ENCODE results near the gene PEAK1.
"Not testable (repeated sequence)": the region's sequence is repeated elsewhere in the genome, so short reads cannot be mapped to it uniquely, and the experiment has no call there.

PEAK1 gene

DNA sequence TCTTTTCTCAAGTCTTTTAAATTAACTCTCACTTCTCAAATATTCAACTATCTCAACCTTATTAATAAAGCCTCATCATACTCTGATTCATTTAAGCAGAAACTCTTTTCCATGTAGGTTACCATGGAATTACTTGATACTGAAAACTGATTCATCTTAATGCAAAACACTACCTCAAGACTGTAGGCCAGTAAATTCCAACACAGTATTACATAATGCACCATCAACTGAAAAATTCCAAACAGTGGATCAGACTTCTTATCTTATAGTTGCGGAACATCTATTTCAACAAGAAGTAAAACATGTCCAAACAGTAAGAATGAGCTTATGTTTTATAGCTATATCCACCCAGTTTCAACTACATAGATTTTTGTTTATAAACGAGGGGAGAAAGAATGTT lies 124.5 kb downstream of the PEAK1 start:
- DNase-seq = no peak

DNA sequence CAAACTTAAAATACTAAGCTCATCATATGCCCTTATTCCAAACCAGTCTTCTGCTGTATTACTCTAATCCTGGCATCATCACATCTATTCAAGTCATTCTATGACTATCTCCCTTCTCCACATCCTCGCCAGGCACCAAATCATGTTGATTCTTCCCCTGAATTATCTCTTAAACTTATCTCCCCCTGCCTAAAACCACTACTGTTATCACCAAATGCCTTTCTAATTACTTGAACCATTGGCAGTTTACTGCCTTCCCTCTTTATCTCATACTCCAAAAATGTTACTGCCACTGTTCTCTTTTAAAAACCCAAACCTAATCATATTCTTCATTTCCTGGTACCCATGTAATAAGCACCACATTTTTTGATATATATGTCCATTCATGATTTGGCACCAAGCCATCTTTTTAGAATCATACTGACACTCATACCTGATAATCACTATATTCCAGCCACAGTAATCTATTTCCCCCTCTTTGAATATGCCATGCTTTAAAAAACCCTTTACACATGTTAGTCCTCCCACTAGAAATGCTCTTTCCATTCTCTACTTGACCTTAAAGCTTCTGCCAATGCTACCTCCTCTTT lies 126.8 kb downstream of the PEAK1 start:
- DNase-seq = no peak

DNA sequence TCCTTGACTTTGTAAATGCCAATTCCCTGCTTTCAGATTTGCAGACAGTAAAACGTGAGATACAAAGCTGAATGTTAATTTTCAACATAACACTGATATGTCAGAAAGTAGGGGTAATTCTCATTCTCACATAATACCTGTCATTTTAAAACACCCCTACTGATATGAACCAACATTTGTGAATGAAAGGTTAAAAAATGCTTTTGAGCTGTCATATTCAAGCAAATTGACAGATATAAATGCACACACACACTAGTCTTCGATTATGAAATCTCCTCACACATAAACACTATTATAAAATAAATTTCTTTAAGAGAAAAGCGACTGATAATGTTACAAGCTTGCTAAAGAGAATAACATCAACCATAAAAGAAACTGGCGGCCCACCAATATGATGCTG lies 128.8 kb downstream of the PEAK1 start:
- no peak for DNase-seq

DNA sequence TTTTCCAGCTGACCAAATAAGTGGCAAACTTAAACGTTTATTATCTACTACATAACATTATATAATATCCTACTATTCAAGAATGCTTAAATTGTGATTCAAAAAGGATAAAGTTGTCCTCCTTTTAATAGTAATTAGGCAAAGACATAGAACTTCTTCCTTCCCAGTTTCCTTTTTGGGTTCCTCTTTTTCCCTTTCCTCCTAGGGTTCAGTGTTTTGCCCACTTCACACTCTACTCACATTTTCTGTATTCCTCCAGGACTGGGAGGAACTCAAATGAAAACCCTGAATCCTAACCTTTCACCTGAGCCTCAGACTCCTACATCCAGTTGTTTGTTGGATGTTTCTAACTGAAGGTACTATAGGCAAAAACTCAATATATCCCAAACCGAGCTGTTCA lies 132.5 kb downstream of the PEAK1 start:
- no peak for DNase-seq

DNA sequence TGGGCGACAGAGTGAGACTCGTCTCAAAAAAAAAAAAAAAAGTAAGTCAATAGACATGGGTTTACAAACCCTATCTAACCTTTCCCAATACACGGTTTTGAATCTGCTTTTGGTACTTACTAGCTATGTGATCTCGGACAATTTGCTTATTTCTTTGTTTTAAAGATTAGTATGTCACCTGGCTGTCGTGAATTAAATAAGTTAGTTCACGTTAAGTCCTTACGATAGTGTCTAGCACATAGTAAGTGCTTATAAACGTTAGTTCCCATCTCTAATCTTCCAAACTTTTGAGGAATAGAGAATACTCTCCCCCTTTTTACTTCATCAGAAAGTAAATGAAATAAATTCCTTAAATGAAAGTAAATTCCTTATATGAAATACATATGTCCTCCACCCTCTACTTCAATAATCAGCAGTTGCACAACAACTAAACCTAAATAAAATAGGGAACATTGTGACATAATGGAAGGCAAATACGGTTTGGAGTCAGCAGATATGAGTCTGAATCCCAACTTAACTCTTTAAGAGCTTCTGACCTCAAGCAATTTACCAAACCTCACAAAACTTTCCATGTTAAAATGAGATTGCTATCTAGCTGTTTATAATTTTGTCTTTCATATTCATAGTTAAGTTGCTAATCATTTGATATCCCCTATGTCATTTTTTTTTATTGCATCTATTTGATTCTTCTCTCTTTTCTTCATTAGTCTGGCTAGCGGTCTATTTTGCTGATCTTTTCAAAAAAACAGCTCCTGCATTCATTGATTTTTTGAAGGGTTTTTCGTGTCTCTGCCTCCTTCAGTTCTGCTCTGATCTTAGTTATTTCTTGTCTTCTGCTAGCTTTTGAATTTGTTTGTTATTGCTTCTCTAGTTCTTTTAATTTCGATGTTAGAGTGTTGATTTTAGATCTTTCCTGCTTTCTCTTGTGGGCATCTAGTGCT lies 134.6 kb downstream of the PEAK1 start:
- DNase-seq = no peak

DNA sequence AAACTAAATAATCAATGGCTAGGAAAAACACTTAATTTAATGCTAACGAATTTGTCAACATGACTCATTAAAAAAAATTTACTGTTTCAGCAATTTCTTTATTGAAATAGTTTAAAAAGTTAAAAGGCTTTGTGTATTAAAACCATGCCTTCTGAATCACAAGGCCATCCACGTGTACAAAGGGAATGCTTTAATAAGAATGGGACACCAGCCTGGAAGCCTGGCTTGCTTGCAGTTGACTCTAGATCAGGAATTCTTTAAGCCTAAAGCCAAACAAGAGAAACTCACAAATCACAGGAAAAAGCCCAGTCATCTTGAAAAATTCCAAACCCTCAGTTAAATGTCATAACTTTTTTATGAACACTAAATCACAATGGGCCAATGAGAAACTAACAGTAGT lies 137.6 kb downstream of the PEAK1 start:
- DNase-seq = no peak

DNA sequence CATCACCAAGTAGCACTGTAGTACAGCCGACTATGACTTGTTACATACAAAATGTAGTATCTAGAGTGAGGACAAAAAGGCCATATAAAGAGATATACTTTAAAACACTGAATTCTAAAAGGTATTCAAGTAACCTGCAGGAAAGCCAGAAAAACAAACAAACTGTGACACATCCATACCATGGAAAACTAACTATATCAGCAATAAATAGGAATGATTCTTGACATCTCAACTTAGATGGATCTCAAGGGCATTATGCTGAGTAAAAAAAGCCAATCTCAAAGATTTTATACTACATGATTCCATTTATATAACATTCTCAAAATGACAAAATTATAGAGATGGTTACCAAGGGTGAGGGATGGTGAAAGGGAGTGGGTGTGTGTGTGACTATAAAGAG lies 143.0 kb downstream of the PEAK1 start:
- DNase-seq = no peak

DNA sequence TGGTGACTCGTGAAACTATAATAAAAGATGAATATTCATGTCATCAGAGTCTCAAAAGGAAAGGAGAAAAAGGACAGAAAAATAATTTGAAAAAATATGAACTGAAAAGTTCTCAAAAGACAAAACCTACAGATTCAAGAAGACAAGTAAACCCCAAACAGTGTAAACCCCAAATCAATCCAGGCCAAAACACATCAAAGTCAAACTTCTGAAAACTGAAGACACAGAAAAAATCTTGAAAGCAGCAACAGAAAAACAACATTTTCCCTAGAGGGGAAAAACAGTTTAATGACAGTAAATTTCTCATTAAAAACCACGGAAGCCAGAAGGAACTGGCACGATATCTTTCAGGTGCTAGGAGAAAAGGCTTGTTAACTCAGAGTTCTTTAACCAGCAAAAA lies 143.8 kb downstream of the PEAK1 start:
- no peak for DNase-seq

DNA sequence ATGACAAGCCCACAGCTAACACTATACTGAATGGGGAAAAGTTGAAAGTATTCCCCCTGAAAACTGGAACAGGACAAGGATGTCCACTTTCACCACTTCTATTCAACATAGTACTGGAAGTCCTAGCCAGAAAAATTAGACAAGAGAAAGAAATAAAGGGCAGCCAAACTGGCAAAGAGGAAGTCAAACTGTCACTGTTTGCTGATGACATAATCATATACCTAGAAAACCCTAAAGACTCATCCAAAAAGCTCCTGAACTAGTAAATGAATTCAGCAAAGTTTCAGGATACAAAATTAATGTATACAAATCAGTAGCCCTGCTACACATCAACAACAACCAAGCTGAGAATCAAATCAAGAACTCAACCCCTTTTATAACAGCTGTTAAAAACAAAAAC lies 146.8 kb downstream of the PEAK1 start:
- DNase-seq = not testable (repeated sequence)

DNA sequence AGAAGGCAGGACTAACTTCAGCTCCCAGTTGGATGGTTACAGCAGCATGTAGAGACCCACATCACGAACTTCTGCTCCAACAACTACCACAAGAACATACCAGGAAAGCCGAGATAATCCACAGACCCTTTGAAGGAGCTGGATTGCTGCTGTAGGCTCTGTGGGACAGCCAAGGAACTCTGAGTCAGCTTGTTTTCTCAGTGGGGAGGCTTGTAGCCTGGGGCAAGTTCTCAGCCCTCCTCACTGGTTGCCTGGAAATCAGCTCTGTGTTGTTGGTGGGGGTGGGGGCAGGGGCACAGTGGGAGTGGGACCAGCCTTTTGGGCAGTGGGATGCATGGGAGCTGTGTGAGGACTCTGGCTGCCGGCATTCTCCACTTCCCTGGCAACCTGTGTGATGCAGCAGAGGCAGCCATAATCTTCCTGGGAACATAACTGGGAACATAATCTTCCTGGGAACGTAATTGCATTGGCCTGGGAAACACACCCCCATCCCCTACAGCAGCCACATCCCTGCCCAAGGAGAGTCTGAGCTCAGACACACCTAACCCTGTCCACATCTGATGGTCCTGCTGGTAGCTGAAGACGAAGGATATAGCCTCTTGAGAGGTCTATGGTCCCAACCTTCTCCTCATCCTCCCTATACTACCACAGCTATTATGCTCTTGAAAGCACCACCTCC lies 153.1 kb downstream of the PEAK1 start:
- DNase-seq = no peak

DNA sequence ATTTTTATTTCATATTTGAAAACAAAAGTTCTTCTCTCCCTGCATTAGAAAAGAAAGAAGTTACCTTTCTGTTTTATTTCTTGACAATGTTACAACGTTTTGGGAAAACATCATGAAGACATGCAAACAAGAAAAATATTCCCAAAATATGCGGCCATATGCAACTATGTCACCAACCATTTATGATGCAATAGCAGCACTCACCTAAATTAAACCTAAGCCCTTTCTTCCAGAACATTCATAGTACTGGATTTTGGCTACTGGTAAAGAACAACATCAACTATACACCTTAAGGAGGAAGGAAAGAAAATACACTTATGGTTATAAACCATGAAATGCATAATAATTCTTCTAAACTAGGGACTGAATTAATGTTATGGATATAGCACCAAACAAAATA lies 164.5 kb downstream of the PEAK1 start:
- no peak for DNase-seq

DNA sequence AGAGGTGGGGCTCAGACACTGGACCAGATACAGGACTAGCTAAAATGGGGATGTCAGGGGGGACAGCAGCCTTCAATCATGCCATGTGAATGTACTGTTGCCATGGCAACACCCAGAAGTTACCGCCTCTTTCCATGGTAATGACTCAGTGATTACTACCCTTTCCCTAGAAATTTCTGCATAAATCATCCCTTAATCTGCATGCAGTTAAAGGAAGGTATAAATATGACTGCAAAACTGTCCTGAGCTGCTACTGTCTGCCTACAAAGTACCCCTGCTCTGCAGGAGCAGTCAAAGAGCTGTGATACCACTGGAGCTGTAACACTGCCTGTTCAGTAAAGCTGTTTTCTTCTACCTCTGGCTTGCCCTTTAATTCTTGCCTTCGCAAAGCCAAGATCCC lies 168.2 kb downstream of the PEAK1 start:
- no peak for DNase-seq

DNA sequence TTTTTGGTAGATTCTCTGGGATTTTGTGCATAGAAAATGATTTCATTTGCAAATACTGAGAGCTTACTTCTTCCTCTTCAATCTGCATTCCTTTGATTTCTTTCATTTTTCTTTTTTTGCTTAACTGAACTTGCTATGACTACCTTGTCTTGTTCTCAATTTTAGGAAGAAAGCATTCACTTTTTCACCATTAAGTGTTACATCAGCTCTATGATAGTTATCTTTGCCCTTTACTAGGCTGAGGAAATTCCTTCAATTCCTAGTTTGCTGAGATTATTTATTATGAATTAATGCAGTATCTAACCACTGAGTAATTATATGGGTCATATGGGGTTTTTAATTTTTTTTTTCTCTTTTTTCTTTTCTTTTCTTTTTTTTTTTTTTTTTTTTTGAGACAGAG lies 172.8 kb downstream of the PEAK1 start:
- DNase-seq = no peak

DNA sequence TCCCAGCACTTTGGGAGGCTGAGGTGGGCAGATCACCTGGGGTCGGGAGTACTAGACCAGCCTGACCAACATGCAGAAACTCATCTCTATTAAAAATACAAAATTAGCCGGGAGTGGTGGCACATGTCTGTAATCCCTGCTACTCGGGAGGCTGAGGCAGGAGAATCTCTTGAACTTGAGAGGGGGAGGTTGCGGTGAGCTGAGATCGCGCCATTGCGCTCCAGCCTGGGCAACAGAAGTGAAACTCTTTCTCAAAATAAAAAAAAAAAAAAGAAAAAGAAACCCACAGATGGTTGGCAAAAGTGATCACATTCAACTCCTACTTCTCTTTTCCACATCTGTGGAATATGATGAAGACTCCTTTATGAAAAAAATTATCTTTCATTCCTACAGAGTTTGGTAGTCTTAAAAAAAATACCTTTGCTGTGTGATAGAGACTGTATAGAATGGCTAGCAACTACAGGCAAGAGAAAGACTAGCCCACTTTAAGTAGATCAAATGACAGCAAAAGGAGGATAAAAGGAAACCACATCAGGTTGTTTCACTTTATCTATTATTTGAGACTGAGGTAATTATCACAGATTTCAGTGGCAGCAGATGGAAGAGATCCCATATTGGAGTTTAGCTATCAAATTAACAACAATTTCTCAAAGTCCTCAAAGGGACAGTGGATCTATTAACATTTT lies 176.0 kb downstream of the PEAK1 start:
- no peak for DNase-seq

DNA sequence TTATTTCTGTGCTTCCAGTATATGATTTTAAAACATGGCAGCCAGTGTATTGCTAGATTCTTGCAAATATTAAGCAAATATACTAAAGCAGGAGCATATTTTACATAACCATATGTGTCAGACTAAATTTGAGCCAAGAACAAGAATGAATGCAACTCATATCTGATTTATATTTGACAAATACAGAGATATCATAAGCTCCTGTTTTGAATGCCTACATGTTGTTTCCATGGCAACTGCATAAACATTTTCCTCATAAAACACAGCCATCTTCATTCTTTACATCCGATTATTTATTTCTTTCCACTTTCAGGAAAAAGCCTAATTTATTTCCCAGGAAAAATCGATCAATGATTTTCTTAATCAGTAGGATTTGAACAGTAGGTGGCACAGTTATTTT lies 176.8 kb downstream of the PEAK1 start:
- DNase-seq = peak; percentile 21

DNA sequence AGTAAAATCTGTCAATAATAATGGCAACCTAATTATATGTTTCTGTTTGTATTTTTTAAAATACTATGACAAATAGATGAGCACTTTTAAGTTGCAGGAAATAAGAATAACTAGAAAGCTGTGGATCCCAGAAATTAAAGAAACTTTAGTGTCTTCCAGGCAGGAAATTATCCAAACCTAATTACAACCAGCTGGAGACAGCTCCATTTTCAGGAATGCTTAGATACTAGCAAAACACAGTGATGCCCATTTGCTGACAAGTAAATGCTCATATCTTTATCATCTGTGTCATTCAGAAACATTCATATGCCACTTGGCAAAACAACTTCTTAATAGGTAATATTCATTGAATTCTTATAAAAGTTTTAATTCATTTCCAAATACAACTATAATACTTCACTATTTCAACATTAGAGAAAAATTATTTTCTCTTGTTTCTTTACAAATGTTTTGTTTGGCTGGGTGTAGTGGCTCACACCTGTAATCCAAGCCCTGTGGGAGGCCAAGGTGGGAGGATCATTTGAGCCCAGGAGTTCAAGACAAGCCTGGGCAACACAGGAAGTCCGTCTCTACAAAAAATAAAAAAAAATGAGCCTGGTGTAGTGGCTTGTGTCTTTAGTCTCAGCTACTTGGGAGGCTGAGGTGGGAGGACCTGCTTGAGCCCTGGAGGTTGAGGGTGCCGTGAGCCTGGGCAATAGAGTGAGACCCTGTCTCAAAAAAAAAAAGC lies 179.9 kb downstream of the PEAK1 start:
- no peak for DNase-seq

DNA sequence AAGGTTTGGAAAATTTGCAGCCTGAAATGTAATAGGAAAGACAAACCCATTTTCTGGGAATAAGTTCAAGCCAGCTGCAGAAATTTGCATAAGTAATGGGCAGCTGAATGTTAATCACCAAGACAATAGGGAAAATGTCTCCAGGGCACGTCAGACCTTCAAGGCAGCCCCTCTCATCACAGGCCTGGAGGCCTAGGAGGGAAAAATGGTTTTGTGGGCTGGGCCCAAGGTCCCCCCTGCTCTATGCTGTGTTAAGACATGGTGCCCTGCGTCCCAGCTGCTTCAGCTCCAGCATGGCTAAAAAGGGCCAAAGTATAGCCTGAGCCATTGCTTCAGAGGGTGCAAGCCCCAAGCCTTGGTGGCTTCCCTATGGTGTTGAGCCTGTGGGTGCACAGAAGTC lies 184.3 kb downstream of the PEAK1 start:
- DNase-seq = no peak

DNA sequence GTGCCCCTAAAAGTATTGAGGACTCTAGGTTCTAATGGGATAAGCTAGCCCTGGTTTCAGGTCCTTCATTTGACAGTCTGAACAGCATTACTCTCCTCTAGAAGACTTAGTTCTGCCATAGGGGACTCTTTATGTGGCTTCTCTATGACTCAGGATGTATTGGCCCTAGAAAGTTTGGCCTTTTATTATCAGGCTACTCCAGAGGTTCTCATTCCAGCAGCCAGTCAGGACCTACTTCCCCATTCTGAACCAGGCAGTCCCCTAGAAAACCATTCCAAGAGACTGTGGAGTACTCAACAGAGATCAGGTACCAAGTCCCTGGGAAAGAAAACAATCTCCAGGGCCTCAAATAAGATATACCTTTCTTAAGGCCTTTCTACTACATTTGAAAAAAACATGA lies 191.1 kb downstream of the PEAK1 start:
- no peak for DNase-seq

DNA sequence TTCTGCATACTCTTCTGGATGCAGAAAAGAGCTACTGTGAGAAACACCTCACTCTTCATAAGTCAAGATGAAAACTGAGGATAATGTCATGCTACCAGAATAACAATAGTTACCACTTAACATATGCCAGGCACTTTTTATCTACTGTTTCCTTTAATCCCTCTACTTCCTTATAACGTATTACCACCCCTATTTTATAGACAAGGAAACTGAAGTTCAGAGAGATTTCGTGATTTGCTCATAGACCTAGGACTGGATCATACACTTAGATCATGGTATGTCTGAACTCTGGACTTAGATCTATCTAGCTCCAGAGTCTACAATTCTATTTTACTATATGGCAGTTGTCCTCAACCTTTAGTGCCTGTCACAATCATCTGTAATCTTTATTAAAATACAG lies 193.3 kb downstream of the PEAK1 start:
- DNase-seq = no peak

DNA sequence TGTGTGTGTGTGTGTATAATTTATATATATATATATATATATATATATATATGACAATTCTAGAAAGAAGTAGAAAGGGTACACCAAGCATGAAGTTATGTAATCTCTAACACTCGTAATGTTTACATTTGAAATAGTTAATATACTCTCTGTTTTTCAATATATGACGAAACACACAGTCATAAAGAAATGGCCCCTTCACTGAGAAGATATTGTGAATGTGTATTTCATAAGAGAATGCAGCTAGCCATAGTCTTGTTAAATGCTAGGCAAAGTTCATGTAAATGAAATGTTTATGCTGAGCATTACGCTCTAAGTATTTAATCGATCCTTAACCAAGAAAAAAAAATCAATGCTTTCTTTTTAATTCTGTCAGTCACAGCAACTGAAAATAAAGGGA lies 194.3 kb downstream of the PEAK1 start:
- DNase-seq = no peak

DNA sequence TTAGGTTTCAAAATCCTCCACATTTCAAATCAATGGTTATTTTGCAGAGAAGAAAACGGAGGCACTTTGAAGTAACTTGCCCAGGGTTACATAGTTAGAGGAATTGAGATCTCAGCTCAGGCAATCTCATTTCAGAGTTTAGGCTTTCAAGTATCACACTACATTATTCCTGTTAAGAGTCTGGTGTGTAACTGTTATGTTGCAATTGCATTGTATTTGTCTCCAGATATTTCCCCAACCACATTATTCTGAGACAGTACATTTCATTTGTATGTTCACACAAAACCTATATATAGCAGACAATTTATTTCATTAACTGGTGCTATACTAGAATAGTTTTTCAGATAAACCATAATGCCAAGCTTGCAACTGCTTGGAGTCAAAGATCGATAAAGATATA lies 194.8 kb downstream of the PEAK1 start:
- no peak for DNase-seq

DNA sequence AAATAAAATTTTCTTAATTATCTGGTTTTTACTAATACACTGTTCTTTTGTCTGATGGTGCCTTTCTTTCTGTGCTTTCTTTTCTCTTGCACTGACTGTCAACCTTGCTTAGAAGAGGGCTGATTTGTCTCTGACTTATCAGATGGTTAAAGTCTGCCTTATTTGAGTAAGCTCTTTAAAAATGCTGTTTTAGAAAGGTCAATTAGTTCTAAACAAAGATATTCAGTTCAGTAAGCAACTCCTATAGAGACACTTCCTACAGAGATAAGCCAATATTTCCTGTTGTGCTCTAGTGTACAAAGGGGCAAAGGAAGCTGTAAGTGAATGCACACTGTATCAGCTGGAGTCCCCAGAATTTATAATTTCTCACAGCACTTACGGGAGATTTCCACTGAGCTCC lies 195.6 kb downstream of the PEAK1 start:
- DNase-seq = no peak

DNA sequence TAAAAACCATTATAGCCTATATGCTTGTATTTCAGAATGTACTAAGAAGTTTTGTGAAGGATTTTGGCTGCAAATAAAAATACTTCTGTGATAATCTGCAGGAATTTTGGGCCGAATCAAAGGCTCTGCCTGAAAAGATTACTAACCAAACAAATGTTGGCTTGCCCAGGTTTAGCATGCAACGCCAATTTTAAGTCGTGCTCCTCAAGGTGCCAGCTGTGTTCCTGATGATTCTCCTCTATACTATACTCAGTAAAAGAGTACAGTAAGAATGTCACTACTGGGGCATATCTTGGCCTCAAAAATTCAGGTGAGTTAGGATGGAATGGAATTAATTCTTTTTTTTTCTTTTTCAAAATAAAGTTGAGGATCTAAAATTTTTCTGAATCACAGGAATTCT lies 198.2 kb downstream of the PEAK1 start:
- no peak for DNase-seq
